NB4 (cell line): ENCODE results near the gene EDNRA.

Experiments
- CTCF ChIP-seq: IDR thresholded peaks from one replicate; pipeline ENCODE4 v1.5.1; 2012; ENCODE audit warnings: low read depth, low read length
- MYC ChIP-seq: IDR thresholded peaks from 2 replicates; pipeline ENCODE4 v1.6.1; 2011; ENCODE audit warnings: low read depth, low read length
- POLR2A ChIP-seq: IDR thresholded peaks from 2 replicates; pipeline ENCODE4 v1.6.1; 2011; ENCODE audit warnings: mild to moderate bottlenecking; ENCODE audit not compliant: insufficient read length; ENCODE audit errors: extremely low read depth

GRCh38 chr4:147586032-147586431 lies 105.1 kb downstream of the EDNRA start:
- TF ChIP-seq CTCF (no peak), POLR2A (no peak), MYC (no peak)
